ENCODE data around the gene TCEAL6. TPM values are rescaled to one million over a fixed set of nuclear protein-coding genes. Genes with fewer than 3 reads are reported as not detected.
"Not testable (repeated sequence)": the region's sequence is repeated elsewhere in the genome, so short reads cannot be mapped to it uniquely, and the experiment has no call there.

TCEAL6 gene
- total RNA-seq (2014; rRNA removed), result not detected in 2 replicates
- not detected for polyA plus RNA-seq (2012)

DNA sequence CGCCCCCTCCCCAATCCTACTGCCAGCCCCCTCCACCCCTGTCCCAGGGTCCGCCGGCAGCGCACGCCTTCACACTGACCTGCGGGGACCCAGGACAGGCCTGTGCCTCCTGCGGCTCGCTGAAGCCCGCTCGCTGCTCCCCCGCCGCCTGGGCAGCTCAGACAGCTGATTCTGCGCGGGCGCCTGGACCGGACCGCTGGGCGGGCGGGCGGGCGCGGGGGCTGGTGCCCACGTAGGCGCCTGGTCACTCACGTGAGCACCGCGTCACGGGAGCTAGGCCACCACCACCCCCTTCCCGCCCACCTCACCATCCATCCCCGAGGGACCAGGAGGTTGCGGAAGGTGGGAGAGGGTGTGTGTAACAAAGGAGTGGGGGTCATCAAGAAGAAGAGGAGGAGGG is at the start of gene TCEAL6:
TSS of gene TCEAL6 (minus strand) at position 208 of the 400 bp plus-strand sequence.
- not testable (repeated sequence) for DNase-seq (ENCODE audit: low read depth)

DNA sequence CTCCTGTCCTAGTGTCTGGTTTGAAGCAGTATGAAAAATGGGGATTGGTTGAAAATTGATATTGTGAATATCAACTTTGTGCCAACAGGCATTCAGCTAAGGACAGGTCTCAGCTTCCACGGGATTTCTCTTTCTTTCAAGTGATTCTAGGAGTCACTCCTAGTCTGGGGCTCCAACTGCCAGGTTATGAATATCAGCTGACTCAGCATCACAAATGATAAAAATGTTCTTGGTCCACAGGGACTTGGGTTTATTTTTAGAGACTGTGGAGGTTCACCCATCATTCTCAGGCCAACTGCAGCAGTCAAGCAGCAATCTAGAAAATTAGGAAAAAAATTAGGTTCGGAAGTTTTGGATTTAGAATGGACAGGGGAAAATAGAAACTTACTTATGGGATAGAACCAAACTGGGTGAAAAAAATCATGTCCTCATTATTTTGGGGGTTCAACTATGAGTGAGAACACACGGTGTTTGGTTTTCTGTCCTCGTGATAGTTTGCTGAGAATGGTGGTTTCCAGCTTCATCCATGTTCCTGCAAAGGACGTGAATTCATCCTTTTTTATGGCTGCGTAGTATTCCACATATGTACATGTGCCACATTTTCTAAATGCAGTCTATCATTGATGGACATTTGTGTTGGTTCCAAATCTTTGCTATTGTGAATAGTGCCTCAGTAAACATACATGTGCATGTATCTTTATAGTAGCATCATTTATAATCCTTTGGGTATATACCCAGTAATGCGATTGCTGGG is 43.9 kb upstream of the TCEAL6 start:
- no peak for DNase-seq (ENCODE audit: low read depth)

DNA sequence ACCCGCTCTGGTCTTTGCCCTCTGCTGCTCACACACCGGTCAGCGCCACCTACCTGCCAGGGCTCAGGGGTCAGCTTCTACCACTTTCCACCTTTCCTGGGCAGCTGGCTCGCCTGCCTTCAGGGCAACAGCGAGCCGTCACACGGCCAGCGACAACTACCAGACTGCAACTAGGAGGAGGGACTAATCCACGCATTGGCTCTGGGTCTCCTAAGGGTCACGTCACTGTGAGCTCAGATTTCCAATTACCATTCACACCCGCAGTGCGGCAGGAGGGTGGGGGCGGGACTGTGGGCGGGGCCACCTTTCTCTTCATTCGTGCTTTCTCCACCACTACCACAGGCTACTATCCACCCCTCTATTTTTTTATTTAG is 13.5 kb upstream of the TCEAL6 start, which contains the start of gene BEX5:
TSS of gene BEX5 (minus strand) at position 172 of the 374 bp plus-strand sequence. CDS start 1,712 bp downstream, outside the sequence.
- DNase-seq (ENCODE audit: low read depth), result no peak

DNA sequence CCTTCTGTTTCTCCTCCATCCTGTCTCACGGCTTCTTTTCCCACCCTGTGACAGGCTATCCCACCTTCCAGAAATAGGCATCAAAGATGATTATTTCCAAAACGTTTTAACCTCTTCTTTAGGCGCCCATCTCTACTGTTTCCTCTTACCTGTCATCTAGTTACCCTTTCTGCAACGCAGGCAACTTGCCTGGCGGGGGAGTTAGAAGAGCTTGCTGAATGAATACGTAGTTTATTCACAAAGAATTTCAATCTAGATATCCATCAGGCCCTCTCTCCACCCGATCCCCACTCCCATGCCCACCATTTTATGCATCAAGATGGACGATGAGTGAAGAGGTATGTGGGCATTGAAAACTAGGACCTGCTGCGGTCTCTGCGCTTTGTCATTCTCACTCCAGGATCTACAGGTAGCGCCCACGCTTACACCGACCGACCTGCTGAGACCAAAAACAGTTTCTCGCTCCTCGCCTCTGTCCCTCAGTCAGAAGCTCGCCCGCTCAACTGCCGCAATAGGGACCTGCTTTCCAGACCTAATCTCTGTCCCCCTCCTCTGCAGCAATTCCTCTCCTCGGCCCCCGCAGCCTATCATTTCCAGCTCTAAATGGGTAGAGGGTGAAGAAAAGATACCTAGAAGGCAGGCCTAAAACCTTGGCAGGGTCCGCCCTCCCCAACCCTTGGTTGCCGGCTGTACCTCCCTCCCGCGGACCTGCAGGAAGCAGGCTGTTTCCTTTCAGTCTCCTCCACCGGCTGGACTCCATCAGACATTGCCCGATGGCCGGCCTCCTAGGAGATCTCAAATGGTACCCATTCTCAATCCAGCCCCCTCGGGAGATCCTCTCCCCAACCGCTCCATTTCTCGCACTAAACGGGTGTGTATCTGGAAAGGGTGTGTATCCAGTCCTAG is 12.9 kb upstream of the TCEAL6 start:
- DNase-seq (ENCODE audit: low read depth), result no peak

DNA sequence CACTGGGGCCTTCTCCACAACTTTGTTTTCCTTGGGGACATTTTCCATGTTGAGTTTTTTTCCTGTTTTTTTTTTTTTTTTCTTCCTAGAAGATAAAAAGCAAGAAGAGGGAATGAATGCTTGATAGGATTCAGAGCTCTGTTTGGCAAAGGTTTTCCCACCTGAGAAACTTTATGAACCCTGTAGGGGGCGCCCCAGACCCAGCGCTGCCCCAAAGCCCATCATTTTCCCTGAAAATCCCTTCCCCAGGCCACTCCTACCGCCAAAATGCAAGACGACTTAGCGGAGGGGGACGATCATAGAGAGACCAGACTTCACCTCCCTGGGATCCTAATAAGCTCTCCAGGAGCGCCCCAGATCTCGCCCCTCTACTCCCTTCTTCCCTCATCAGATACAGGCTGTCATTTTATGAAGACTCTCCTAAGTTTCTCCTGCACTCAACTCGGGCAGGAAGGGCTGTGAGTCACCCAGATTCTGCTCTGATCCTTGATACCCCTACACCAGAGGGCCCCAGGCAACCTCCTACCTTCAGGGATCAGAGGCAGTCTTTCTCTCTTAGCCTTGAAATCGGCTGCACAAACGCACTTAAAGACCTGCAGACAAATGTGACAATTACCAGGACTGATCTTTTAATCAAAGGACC is 12.1 kb upstream of the TCEAL6 start:
- DNase-seq (ENCODE audit: low read depth), result no peak

DNA sequence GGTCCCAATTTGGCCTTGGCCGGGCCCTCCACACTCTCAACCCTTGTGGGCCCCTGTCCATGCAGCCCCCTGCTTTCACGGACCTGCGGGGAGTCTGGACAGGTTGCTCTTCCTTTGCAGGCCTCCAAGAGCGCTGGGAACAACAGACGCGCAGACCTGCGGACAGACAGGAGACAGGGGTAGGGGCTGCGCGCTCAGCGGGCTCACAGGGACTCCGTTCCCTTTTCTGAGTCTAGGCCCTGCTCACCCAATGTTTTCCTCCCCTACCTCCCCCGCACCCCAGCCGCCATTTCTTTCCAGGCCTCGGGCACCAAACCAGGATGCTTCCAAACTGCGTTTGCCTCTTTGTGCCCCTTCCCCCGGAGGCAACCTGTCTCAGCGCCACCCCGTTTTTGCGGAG is 650 bp downstream of the TCEAL6 start:
- not testable (repeated sequence) for DNase-seq (ENCODE audit: low read depth)

DNA sequence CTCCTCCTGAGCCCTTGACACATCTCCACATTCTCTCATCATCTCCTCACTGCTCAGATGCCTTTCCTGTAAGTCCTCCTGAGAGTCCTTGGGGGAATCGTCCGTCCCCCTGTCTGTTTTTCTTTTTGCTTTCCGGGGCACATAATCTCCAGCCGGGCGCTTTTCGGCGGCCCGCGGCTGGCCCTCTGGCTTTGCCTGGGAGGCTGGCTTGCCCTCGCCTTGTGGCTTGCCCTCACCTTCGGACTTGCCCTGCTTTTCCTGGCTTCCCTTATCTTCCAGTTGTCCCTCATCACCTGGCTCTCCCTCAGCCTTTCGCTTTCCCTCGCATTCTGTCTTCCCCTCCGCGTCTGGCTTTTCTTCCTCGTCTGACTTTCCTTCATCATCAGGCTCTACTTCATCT is 1.4 kb downstream of the TCEAL6 start:
- DNase-seq (ENCODE audit: low read depth), result not testable (repeated sequence)

DNA sequence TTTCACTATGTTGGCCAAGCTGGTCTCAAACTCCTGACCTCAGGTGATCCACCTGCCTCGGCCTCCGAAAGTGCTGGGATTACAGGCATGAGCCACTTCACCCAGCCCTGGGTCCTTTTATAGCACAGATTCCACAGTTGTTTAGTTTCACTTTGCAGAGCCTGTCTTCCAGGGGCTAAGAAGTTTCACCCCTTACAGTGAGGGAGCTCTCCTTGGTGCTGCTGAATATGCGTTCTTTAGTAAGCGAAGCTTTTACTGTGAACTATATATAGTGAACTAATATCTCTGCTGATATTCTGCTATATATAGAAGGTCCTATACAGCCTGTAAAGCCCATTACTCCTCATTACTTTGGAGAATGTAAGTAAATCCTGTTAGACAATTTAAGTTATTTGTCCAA is 4.2 kb downstream of the TCEAL6 start:
- no peak for DNase-seq (ENCODE audit: low read depth)

DNA sequence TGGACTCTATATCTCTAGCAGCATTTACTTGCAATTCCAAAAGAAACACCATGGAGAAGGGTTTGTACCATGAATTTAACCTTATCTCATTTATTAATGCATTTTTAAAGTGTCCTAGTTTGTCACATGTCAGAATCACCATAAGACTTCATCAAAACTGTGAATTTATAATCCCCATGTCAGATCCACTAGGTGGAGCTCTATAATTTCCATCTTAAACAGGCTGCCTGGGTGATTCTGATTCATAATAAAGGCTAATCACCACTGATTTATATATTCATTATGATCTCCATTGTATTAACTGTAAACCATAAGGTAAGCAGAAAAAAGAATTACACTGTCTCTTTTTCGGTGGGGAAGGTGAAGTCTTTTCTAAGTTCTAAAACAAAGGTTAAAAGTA is 12.8 kb downstream of the TCEAL6 start:
- DNase-seq (ENCODE audit: low read depth), result no peak

DNA sequence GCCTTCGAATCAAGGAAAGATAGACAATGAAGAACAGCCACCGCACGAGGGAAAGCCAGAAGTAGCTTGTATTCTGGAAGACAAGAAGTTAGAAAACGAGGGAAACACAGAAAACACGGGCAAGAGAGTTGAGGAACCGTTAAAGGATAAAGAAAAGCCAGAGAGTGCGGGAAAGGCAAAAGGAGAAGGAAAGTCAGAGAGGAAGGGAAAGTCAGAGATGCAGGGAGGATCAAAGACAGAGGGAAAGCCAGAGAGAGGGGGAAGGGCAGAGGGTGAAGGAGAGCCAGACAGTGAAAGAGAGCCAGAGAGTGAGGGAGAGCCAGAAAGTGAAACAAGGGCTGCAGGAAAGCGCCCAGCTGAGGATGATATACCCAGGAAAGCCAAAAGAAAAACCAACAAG is 15.4 kb downstream of the TCEAL6 start:
- no peak for DNase-seq (ENCODE audit: low read depth)

DNA sequence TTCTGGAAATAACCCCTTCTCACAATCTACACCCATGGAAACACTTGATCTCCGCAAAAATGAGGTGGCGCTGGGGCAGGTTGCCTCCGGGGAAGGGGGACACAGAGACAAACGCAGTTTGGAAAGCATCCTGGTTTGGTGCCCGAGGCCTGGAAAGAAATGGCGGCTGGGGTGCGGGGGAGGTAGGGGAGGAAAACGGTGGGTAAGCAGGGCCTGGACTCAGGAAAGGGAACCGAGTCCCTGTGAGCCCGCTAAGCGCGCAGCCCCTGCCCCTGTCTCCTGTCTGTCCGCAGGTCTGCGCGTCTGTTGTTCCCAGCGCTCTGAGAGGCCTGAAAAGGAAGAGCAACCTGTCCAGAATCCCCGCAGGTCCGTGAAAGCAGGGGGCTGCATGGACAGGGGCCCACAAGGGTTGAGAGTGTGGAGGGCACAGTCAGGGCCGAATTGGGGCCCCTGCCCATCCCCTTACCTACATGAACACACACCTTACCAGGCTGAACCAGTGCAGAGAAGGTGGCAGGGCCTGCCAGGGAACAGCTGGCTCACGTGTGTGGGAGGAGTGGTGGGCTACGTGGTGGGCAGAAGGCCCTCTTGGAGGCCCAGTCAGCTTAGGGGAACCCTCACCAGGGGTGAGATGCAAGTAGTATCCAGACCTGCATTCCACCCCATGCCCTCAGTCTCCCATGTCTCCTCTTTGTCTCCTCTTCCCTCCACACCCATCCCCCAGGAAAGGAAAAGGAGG is 16.0 kb downstream of the TCEAL6 start:
- DNase-seq (ENCODE audit: low read depth), result not testable (repeated sequence)

DNA sequence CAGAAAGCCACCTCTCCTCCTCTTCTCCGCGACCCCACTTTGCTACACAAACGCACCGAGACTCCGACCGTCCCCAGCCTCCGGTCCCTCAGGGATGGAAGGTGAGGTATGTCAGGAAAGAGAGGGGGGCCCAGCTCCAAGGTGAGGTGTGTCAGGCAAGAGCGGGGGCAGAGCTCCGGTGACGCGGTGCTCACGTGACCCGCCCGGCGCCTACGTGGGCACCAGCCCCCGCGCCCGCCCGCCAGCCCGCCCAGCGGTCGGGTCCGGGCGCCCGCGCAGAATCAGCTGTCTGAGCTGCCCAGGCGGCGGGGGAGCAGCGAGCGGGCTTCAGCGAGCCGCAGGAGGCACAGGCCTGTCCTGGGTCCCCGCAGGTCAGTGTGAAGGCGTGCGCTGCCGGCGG is 16.8 kb downstream of the TCEAL6 start, which contains the start of gene TCEAL2:
TSS of gene TCEAL2 (plus strand) at position 244 of the 400 bp plus-strand sequence. CDS start 1,152 bp downstream, outside the sequence.
- DNase-seq (ENCODE audit: low read depth), result not testable (repeated sequence)

DNA sequence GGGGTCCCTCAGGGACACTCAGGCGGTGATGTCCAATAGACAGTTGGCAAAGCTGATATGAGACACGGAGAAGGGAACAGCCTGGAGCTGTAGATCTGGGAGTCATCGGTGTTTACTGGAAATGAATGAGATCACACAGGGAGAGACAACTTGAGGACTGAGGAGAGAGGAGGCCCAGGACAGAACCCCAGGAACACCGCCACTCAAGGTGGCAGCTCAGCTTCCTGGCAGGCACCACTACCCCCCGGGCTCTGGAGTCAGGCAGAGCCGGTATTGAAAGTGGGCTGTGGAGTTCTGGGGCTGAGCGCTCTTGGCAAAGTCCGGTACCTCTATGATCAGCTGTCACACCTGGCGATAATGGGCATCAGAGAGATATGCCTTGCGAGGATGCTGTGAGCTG is 17.3 kb downstream of the TCEAL6 start:
- DNase-seq (ENCODE audit: low read depth), result not testable (repeated sequence)

DNA sequence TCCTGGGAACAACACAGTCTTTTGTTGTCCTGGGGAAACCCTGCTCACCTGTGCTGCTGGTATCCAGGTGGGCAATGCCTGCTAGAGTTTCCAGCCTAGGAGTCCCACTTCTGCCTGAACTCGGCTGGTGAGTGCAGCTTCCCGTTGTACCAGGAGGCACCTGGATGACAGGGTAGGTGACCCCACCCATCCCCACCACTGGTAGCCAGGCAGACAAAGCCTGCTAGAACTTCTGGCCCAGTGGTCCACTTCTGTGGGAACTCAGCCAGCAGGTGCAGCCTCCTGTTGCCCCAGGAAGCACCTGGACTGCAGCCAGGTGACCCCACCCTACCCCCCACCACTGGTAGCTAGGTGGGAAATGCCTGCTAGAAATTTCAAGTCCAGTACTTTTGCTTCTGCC is 26.5 kb downstream of the TCEAL6 start:
- DNase-seq (ENCODE audit: low read depth), result no peak

DNA sequence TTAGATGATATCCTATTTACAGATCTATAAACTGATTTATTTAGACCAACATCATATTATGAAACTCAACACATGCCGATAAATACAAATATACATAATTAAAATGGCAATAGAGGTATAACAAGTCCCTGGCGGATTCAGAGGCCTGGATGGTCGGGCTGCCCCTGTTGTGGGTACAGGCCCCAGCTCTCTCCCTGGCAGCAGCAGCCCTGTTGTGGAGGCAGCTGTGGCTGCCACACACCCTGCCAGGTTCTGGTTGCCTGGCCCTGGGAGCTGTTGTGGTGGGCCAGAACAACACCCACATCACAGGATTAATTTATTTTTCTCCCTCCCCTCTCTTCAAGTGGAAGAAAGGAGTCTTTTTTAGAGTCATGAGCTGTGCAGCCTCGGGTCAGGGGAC is 28.9 kb downstream of the TCEAL6 start:
- DNase-seq (ENCODE audit: low read depth), result no peak

Other genes starting within 250 kb of the TCEAL6 start
- gene ZMAT1, start 210.5 kb downstream of the TCEAL6 start, total RNA-seq (2014; rRNA removed), result 0.06 and 0.11 TPM in 2 replicates
- not detected in 2 replicates for gene TCEAL2, start 16.8 kb downstream of the TCEAL6 start, total RNA-seq (2014; rRNA removed)
- gene BEX5, start 13.5 kb upstream of the TCEAL6 start, total RNA-seq (2014; rRNA removed), result not detected in 2 replicates
- not detected in 2 replicates for gene TCP11X1, start 72.8 kb upstream of the TCEAL6 start, total RNA-seq (2014; rRNA removed)
- gene NXF2, start 104.7 kb upstream of the TCEAL6 start, total RNA-seq (2014; rRNA removed), result not detected in 2 replicates